A549 (cell line): Measurements from ENCODE around the gene CD7. TPM values are rescaled to one million over a fixed set of nuclear protein-coding genes. Genes with fewer than 3 reads are reported as not detected.
A peak's percentile ranks its signal among the peaks of the same experiment; 100 is the strongest.

Experiments used
- ATAC-seq, 2 experiments: fragments of 200-7000 bp in 1 of 2; fragments of >200 bp in 1 of 2; cut with Nextera tagmentation in 1 of 2; cut with Tn5 transposase in 1 of 2; 3 replicates each; pipeline versions ENCODE4 v1.8.0 to v1.9.1; 2018 to 2020; ENCODE audit warnings: mild to moderate bottlenecking in 1 of 2, moderate library complexity in 1 of 2
- CTCF ChIA-PET: fragments of 300-600 bp; sonication (Branson Sonifier 250); formaldehyde crosslinking; extraction: SDS; loops from one replicate; lab custom pipeline; 2021; ENCODE audit warnings: antibody characterized with exemption, inconsistent platforms; lab: Yijun Ruan, JAX
- POLR2A ChIA-PET: fragments of 350-600 bp; formaldehyde crosslinking; extraction: SDS; loops from one replicate; lab custom pipeline; 2021; ENCODE audit warnings: antibody characterized with exemption, inconsistent platforms; lab: Yijun Ruan, JAX
- DNase-seq, 2 experiments: peaks; one replicate each; pipeline versions ENCODE4 v3.0.0 to v3.0.0-alpha.2; 2011 to 2016; ENCODE audit warnings: low read depth in 1 of 2, low spot score in 1 of 2
- FAIRE-seq: peaks from 2 replicates; lab custom pipeline; 2011; peaks lifted over from hg19 to GRCh38; lab: Jason Lieb, UNC
- H3K27ac ChIP-seq, 2 experiments: fragments of >200 bp; sonication (Bioruptor Twin); formaldehyde crosslinking; 3 replicates each; pipeline ENCODE4 v1.5.1; 2016 to 2017
- H3K4me1 ChIP-seq: fragments of >200 bp; sonication (Bioruptor Twin); formaldehyde crosslinking; 3 replicates; pipeline ENCODE4 v1.6.1; 2016
- H3K4me2 ChIP-seq: fragments of >200 bp; sonication (Bioruptor Twin); formaldehyde crosslinking; 3 replicates; pipeline ENCODE4 v1.6.1; 2016
- H3K4me3 ChIP-seq: fragments of >200 bp; sonication (Bioruptor Twin); formaldehyde crosslinking; 3 replicates; pipeline ENCODE4 v1.5.1; 2016
- H3K9me3 ChIP-seq: fragments of >200 bp; sonication (Bioruptor Twin); formaldehyde crosslinking; 3 replicates; pipeline ENCODE4 v1.6.1; 2016
- BHLHE40 ChIP-seq: IDR thresholded peaks from 2 replicates; pipeline ENCODE4 v1.6.1; 2012; ENCODE audit warnings: low read depth, low read length, inconsistent platforms
- CBX8 ChIP-seq: fragments of 200-600 bp; sonication (generic); IDR thresholded peaks from 2 replicates; pipeline ENCODE4 v1.6.1; 2016
- CHD2 ChIP-seq: fragments of 150-350 bp; IDR thresholded peaks from 2 replicates; pipeline ENCODE4 v1.6.1; 2014; ENCODE audit warnings: low read length; ENCODE audit not compliant: partially characterized antibody
- EP300 ChIP-seq, 2 experiments: fragments of >200 bp; sonication (Bioruptor Twin); formaldehyde crosslinking; IDR thresholded peaks; 2 replicates in 1 of 2; 3 replicates in 1 of 2; pipeline ENCODE4 v1.6.1; 2016 to 2017
- FOSB ChIP-seq: fragments of 250-450 bp; sonication (Bioruptor Pico); IDR thresholded peaks from 2 replicates; pipeline ENCODE4 v1.5.0; 2020; ENCODE audit warnings: mild to moderate bottlenecking, moderate library complexity
- FOXS1 ChIP-seq: fragments of 250-450 bp; sonication (Bioruptor Pico); IDR thresholded peaks from 2 replicates; pipeline ENCODE4 v1.5.0; 2020; ENCODE audit warnings: mild to moderate bottlenecking, moderate library complexity
- HDAC2 ChIP-seq: fragments of 200-600 bp; sonication (generic); IDR thresholded peaks from 2 replicates; pipeline ENCODE4 v1.6.1; 2016
- HEYL ChIP-seq: fragments of 250-450 bp; sonication (Bioruptor Pico); IDR thresholded peaks from 2 replicates; pipeline ENCODE4 v1.8.0; 2021; ENCODE audit warnings: mild to moderate bottlenecking, moderate library complexity
- MAFK ChIP-seq: fragments of 450-650 bp; IDR thresholded peaks from 2 replicates; pipeline ENCODE4 v1.6.1; 2014; ENCODE audit not compliant: partially characterized antibody
- MAZ ChIP-seq: fragments of 150-350 bp; IDR thresholded peaks from 2 replicates; pipeline ENCODE4 v1.6.1; 2014; ENCODE audit warnings: antibody characterized with exemption, low read depth, low read length, borderline replicate concordance
- NR3C1 ChIP-seq: fragments of >200 bp; sonication (Bioruptor Twin); formaldehyde crosslinking; IDR thresholded peaks from 3 replicates; pipeline ENCODE4 v1.6.1; 2017
- PBX3 ChIP-seq: IDR thresholded peaks from 2 replicates; pipeline ENCODE4 v1.6.1; 2012
- POLR2A ChIP-seq: IDR thresholded peaks from 2 replicates; pipeline ENCODE4 v1.6.1; 2012; ENCODE audit warnings: mild to moderate bottlenecking, low read length
- POLR2AphosphoS2 ChIP-seq: conservative IDR thresholded peaks from 2 replicates; pipeline ENCODE4 v1.6.1; 2012; ENCODE audit warnings: low read length, improper control_type of control experiment, inconsistent platforms
- RCOR1 ChIP-seq: fragments of 150-350 bp; IDR thresholded peaks from 2 replicates; pipeline ENCODE4 v1.6.1; 2014; ENCODE audit warnings: antibody characterized with exemption, low read length, low read depth
- REST ChIP-seq: fragments of 200-600 bp; sonication (generic); IDR thresholded peaks from 2 replicates; pipeline ENCODE4 v1.6.1; 2016; ENCODE audit warnings: antibody characterized with exemption, mild to moderate bottlenecking, moderate library complexity
- TFCP2L1 ChIP-seq: fragments of 250-450 bp; sonication (Bioruptor Pico); IDR thresholded peaks from 2 replicates; pipeline ENCODE4 v1.5.0; 2021; ENCODE audit warnings: mild to moderate bottlenecking
- ZC3H11A ChIP-seq: fragments of 450-650 bp; IDR thresholded peaks from 2 replicates; pipeline ENCODE4 v1.6.1; 2014; ENCODE audit warnings: antibody characterized with exemption, mild to moderate bottlenecking
- whole genome bisulfite sequencing: methylation state at CpG from one replicate; pipeline ENCODE4 v1.1.6; 2017; ENCODE audit errors: missing lambda C conversion rate; 5-methylcytosine and 5-hydroxymethylcytosine counted together
- polyA plus RNA-seq, 4 experiments: library from polyadenylated mRNA; depleted of rRNA in 3 of 4; stranded (reverse); fragments of >200 nt; fragmentation: RNase III in 1 of 4; extraction: RNeasy Plus Mini Kit Qiagen cat#74134 plus additional on column Dnase treatment in 1 of 4; gene quantifications; 2 replicates in 3 of 4; 3 replicates in 1 of 4; pipeline ENCODE4 v1.2.3, GENCODE V29; 2011 to 2017
- TF ChIP-seq, protein P1 (sequence below): fragments of 250-450 bp; sonication (Bioruptor Pico); IDR thresholded peaks from 2 replicates; pipeline ENCODE4 v1.5.0; 2020; ENCODE audit warnings: low read depth, mild to moderate bottlenecking, moderate library complexity
- TF ChIP-seq, protein P2 (sequence below): fragments of 150-350 bp; IDR thresholded peaks from 2 replicates; pipeline ENCODE4 v1.6.1; 2014; ENCODE audit warnings: low read depth, mild to moderate bottlenecking, low read length

CD7 gene
- polyA plus RNA-seq, 2 of the 4 experiments (the other 2 are of a cell fraction), result not detected

DNA sequence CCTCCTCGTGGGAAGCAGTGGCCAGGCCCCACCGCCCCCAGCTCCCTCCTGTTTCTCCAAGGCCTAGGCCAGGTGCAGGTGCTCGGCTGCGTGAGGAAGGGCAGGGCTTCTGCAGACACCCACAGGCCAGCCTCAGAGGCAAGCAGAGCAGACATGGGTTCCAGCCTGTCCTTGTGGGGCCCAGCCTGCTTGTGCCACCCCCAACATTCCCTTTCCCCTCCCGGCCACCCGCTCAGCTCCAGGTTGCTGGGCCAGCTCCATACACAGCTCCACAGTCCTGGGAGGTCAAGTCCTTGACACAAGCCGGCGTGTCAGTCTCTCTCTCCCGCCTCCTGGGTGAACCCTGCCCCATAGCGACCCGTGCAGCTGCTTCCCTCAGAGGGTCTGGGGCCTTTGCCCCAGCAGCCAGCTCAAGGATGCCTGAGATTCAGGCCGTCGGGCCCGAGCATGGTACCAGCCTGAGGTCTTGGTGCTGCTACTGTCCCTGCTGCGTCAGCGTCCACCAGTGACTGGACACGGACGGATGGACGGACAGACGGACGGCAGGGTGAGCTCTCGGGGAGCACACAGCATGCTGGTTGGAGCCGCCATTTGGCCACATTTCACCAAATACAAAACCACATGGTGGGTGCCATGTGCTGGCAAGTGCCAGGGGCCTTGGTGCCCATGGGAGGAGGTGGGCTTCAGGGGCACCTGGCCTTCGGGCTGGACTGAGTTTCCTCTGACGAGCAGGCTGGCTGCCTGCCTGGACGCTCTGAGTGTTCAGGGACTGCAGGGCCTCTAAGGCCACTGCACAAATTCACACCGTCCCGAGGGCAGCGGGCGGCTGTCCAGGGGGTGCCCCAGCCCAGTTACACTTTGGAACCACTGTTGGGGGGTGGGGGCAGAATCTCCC is 8.1 kb upstream of the CD7 start:
- TF ChIP-seq BHLHE40 (no peak), NR3C1 (no peak), HDAC2 (no peak), MAZ (no peak), CBX8 (no peak), POLR2AphosphoS2 (no peak), EP300 (IDR thresholded peaks at IDR 0.05) (no peak), CHD2 (no peak), FOXS1 (no peak), PBX3 (no peak), HEYL (CRISPR knock-in tag) (no peak), TFCP2L1 (CRISPR knock-in tag) (no peak), MAFK (no peak), POLR2A (no peak), RCOR1 (no peak)
- TF ChIP-seq, protein P1, sequence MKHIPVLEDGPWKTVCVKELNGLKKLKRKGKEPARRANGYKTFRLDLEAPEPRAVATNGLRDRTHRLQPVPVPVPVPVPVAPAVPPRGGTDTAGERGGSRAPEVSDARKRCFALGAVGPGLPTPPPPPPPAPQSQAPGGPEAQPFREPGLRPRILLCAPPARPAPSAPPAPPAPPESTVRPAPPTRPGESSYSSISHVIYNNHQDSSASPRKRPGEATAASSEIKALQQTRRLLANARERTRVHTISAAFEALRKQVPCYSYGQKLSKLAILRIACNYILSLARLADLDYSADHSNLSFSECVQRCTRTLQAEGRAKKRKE (CRISPR knock-in tag), result no peak
- ATAC-seq, result 0 out of 6 replicates have a peak, but pooled peaks of 1 of the 2 experiments have one; percentile 2
- no peaks in the 10 kb centered on the region for H3K9me3 ChIP-seq
- no peak for DNase-seq
- ChIA-PET CTCF (interaction anchor here (0.8 to 15.6 kb wide), 9 partner anchors 8 to 120 kb away, joined by 3 to 343 read pairs (median 4); partner anchors contain the start of gene SECTM1), POLR2A (no interaction called here)
- H3K4me2 ChIP-seq, result no peak overlapping the region
- no peak for FAIRE-seq
- H3K4me1 ChIP-seq, result peaks cover 32% of the 10 kb centered on the region
- no peak overlapping the region for H3K4me3 ChIP-seq
- 83% methylated on average over 20 of the region's 30 CpGs for WGBS
- no peak overlapping the region; a peak in 1 of 6 replicates for H3K27ac ChIP-seq

DNA sequence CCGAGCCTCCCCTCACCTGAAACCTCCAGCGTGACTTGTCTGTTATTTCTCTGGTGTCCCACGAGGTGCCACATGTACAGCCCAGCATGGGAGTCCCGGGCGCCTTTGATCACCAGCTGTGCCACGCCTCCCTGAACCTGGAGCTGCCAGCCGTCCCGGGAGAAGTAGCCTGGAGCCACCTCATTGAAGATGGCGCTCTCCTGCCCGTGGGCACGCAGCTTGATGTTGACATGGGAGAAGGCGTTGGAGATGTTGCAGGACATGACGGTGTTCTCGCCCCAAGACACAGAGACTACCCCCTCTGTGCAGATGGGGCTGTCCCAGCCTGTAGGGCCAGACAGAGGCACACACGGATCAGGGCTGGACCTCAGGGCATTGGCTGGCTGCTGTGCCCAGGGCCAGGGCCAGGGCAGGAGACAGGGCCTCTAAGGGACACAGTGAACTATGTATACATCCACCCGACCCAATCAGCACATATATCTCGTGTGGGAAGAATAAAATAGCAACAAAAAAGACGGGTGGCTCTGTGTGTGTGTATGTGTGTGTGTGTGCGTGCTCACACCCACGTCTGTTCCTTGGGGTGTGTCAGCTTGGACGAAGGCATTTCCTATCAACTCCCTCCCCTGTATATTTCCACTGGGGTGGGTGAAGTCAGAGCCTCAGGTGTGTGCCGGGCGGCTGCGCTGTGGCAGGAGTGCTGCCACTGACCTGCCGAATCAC is 7.3 kb upstream of the CD7 start:
- ATAC-seq (peak; percentile 12 to 14; a peak in 3 of 6 replicates), DNase-seq (no peak), FAIRE-seq (no peak)
- Histone ChIP-seq H3K4me1 (peaks cover 24% of the 10 kb centered on the region), H3K9me3 (no peaks in the 10 kb centered on the region), H3K4me3 (no peak overlapping the region), H3K4me2 (no peak overlapping the region), H3K27ac (peak overlapping the region in 1 of 2 experiments; percentile 12; a peak in 1 of 6 replicates)
- TF ChIP-seq ZC3H11A, result no peak
- no peak for TF ChIP-seq HEYL (CRISPR knock-in tag)
- TF ChIP-seq, protein P2, sequence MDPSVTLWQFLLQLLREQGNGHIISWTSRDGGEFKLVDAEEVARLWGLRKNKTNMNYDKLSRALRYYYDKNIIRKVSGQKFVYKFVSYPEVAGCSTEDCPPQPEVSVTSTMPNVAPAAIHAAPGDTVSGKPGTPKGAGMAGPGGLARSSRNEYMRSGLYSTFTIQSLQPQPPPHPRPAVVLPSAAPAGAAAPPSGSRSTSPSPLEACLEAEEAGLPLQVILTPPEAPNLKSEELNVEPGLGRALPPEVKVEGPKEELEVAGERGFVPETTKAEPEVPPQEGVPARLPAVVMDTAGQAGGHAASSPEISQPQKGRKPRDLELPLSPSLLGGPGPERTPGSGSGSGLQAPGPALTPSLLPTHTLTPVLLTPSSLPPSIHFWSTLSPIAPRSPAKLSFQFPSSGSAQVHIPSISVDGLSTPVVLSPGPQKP, result no peak
- no peak for TF ChIP-seq REST
- no peak for TF ChIP-seq FOSB (CRISPR knock-in tag)
- CTCF ChIA-PET, result interaction anchor here (0.8 to 15.6 kb wide), 8 partner anchors 9 to 119 kb away, joined by 3 to 343 read pairs (median 4); partner anchors contain the start of gene SECTM1
- 59% methylated on average over 24 of the region's 25 CpGs for WGBS
- POLR2A ChIA-PET, result no interaction called here
